ENCODE data around the gene DTL.
"Not testable (repeated sequence)": the region's sequence is repeated elsewhere in the genome, so short reads cannot be mapped to it uniquely, and the experiment has no call there.

DTL gene

GRCh38 chr1:212035123-212035834 lies at the start of gene DTL, which contains the start of gene INTS7:
Gene DTL (plus strand): TSS chr1:212035748. CDS start chr1:212035891, 143 bp downstream.
Gene INTS7 (minus strand): TSS chr1:212035557. CDS start chr1:212035437, 120 bp downstream.
- H3K4me3 ChIP-seq (ENCODE audit: low read depth in 1 of 2, low read length in 2 of 2) = peak within 1 kb of the TSS; percentile 74 to 95
- H3K9ac ChIP-seq (ENCODE audit: low read depth in 1 of 2, low read length in 2 of 2) = peak within 1 kb of the TSS; percentile 70 to 96
- H3K27ac ChIP-seq (ENCODE audit: low read depth, low read length) = peak within 1 kb of the TSS; percentile 80
- no peaks in the 10 kb centered on the region for H3K9me3 ChIP-seq (ENCODE audit: control insufficient read depth in 1 of 2, low read length in 2 of 2)
- no peaks in the 10 kb centered on the region for H3K27me3 ChIP-seq (ENCODE audit: control insufficient read depth in 1 of 2, insufficient read depth in 2 of 2, low read length in 2 of 2)
- peaks cover 22 to 23% of the 10 kb centered on the region in 2 donors for H3K4me1 ChIP-seq (ENCODE audit: control insufficient read depth in 1 of 2, insufficient read depth in 2 of 2, low read length in 2 of 2)
- no peaks in the 10 kb centered on the region for H3K36me3 ChIP-seq (ENCODE audit: control insufficient read depth in 1 of 2, insufficient read depth in 2 of 2, low read length in 2 of 2)

GRCh38 chr1:211986628-211987254 lies 48.8 kb upstream of the DTL start:
- H3K27ac ChIP-seq (ENCODE audit: low read depth, low read length) = no peak overlapping the region

GRCh38 chr1:211991695-211992094 lies 43.9 kb upstream of the DTL start:
- H3K4me3 ChIP-seq (ENCODE audit: low read depth in 1 of 2, low read length in 2 of 2) = no peak overlapping the region
- peaks cover 0 to 11% of the 10 kb centered on the region in 2 donors for H3K36me3 ChIP-seq (ENCODE audit: control insufficient read depth in 1 of 2, insufficient read depth in 2 of 2, low read length in 2 of 2)
- H3K9ac ChIP-seq (ENCODE audit: low read depth in 1 of 2, low read length in 2 of 2) = no peak overlapping the region
- H3K4me1 ChIP-seq (ENCODE audit: control insufficient read depth in 1 of 2, insufficient read depth in 2 of 2, low read length in 2 of 2) = no peaks in the 10 kb centered on the region
- H3K9me3 ChIP-seq (ENCODE audit: control insufficient read depth in 1 of 2, low read length in 2 of 2) = no peaks in the 10 kb centered on the region
- no peaks in the 10 kb centered on the region for H3K27me3 ChIP-seq (ENCODE audit: control insufficient read depth in 1 of 2, insufficient read depth in 2 of 2, low read length in 2 of 2)
- no peak overlapping the region for H3K27ac ChIP-seq (ENCODE audit: low read depth, low read length)

More at GRCh38 chr1:211986628-211987254, 48.8 kb upstream of the DTL start:
- H3K4me3 ChIP-seq (ENCODE audit: low read depth in 1 of 2, low read length in 2 of 2) = no peak overlapping the region
- no peaks in the 10 kb centered on the region for H3K9me3 ChIP-seq (ENCODE audit: control insufficient read depth in 1 of 2, low read length in 2 of 2)
- H3K4me1 ChIP-seq (ENCODE audit: control insufficient read depth in 1 of 2, insufficient read depth in 2 of 2, low read length in 2 of 2) = peaks cover 0 to 7% of the 10 kb centered on the region in 2 donors
- H3K36me3 ChIP-seq (ENCODE audit: control insufficient read depth in 1 of 2, insufficient read depth in 2 of 2, low read length in 2 of 2) = peaks cover 0 to 8% of the 10 kb centered on the region in 2 donors
- H3K27me3 ChIP-seq (ENCODE audit: control insufficient read depth in 1 of 2, insufficient read depth in 2 of 2, low read length in 2 of 2) = no peaks in the 10 kb centered on the region
- no peak overlapping the region for H3K9ac ChIP-seq (ENCODE audit: low read depth in 1 of 2, low read length in 2 of 2)

GRCh38 chr1:211997426-211997825 lies 38.1 kb upstream of the DTL start:
- not testable (repeated sequence) for H3K9me3 ChIP-seq (ENCODE audit: control insufficient read depth in 1 of 2, low read length in 2 of 2); H3K27ac ChIP-seq (ENCODE audit: low read depth, low read length); H3K4me1 ChIP-seq (ENCODE audit: control insufficient read depth in 1 of 2, insufficient read depth in 2 of 2, low read length in 2 of 2); H3K9ac ChIP-seq (ENCODE audit: low read depth in 1 of 2, low read length in 2 of 2); H3K27me3 ChIP-seq (ENCODE audit: control insufficient read depth in 1 of 2, insufficient read depth in 2 of 2, low read length in 2 of 2); H3K4me3 ChIP-seq (ENCODE audit: low read depth in 1 of 2, low read length in 2 of 2)
- peaks cover 6 to 13% of the 10 kb centered on the region in 2 donors for H3K36me3 ChIP-seq (ENCODE audit: control insufficient read depth in 1 of 2, insufficient read depth in 2 of 2, low read length in 2 of 2)

GRCh38 chr1:212002536-212002935 lies 33.0 kb upstream of the DTL start:
- Histone ChIP-seq H3K36me3 (ENCODE audit: control insufficient read depth in 1 of 2, insufficient read depth in 2 of 2, low read length in 2 of 2) (peaks cover 8 to 20% of the 10 kb centered on the region in 2 donors), H3K4me1 (ENCODE audit: control insufficient read depth in 1 of 2, insufficient read depth in 2 of 2, low read length in 2 of 2) (no peaks in the 10 kb centered on the region), H3K4me3 (ENCODE audit: low read depth in 1 of 2, low read length in 2 of 2) (no peak overlapping the region)

GRCh38 chr1:212004895-212005608 lies 30.5 kb upstream of the DTL start:
- no peak overlapping the region for H3K4me3 ChIP-seq (ENCODE audit: low read depth in 1 of 2, low read length in 2 of 2)
- no peaks in the 10 kb centered on the region for H3K9me3 ChIP-seq (ENCODE audit: control insufficient read depth in 1 of 2, low read length in 2 of 2)
- H3K27me3 ChIP-seq (ENCODE audit: control insufficient read depth in 1 of 2, insufficient read depth in 2 of 2, low read length in 2 of 2) = no peaks in the 10 kb centered on the region
- peaks cover 2 to 19% of the 10 kb centered on the region in 2 donors for H3K36me3 ChIP-seq (ENCODE audit: control insufficient read depth in 1 of 2, insufficient read depth in 2 of 2, low read length in 2 of 2)
- no peak overlapping the region for H3K9ac ChIP-seq (ENCODE audit: low read depth in 1 of 2, low read length in 2 of 2)
- H3K4me1 ChIP-seq (ENCODE audit: control insufficient read depth in 1 of 2, insufficient read depth in 2 of 2, low read length in 2 of 2) = no peaks in the 10 kb centered on the region
- H3K27ac ChIP-seq (ENCODE audit: low read depth, low read length) = no peak overlapping the region

More at GRCh38 chr1:212002536-212002935, 33.0 kb upstream of the DTL start:
- H3K27me3 ChIP-seq (ENCODE audit: control insufficient read depth in 1 of 2, insufficient read depth in 2 of 2, low read length in 2 of 2) = no peaks in the 10 kb centered on the region
- H3K9me3 ChIP-seq (ENCODE audit: control insufficient read depth in 1 of 2, low read length in 2 of 2) = no peaks in the 10 kb centered on the region
- H3K27ac ChIP-seq (ENCODE audit: low read depth, low read length) = no peak overlapping the region
- no peak overlapping the region for H3K9ac ChIP-seq (ENCODE audit: low read depth in 1 of 2, low read length in 2 of 2)

GRCh38 chr1:212007178-212007577 lies 28.4 kb upstream of the DTL start:
- Histone ChIP-seq H3K9me3 (ENCODE audit: control insufficient read depth in 1 of 2, low read length in 2 of 2) (no peaks in the 10 kb centered on the region), H3K9ac (ENCODE audit: low read depth in 1 of 2, low read length in 2 of 2) (no peak overlapping the region), H3K27ac (ENCODE audit: low read depth, low read length) (no peak overlapping the region)

GRCh38 chr1:212007886-212008285 lies 27.7 kb upstream of the DTL start:
- Histone ChIP-seq H3K36me3 (ENCODE audit: control insufficient read depth in 1 of 2, insufficient read depth in 2 of 2, low read length in 2 of 2) (peaks cover 7 to 15% of the 10 kb centered on the region in 2 donors), H3K4me3 (ENCODE audit: low read depth in 1 of 2, low read length in 2 of 2) (no peak overlapping the region), H3K4me1 (ENCODE audit: control insufficient read depth in 1 of 2, insufficient read depth in 2 of 2, low read length in 2 of 2) (no peaks in the 10 kb centered on the region), H3K27ac (ENCODE audit: low read depth, low read length) (no peak overlapping the region), H3K9ac (ENCODE audit: low read depth in 1 of 2, low read length in 2 of 2) (no peak overlapping the region), H3K27me3 (ENCODE audit: control insufficient read depth in 1 of 2, insufficient read depth in 2 of 2, low read length in 2 of 2) (no peaks in the 10 kb centered on the region), H3K9me3 (ENCODE audit: control insufficient read depth in 1 of 2, low read length in 2 of 2) (no peaks in the 10 kb centered on the region)

More at GRCh38 chr1:212007178-212007577, 28.4 kb upstream of the DTL start:
- H3K36me3 ChIP-seq (ENCODE audit: control insufficient read depth in 1 of 2, insufficient read depth in 2 of 2, low read length in 2 of 2) = peaks cover 7 to 19% of the 10 kb centered on the region in 2 donors
- no peaks in the 10 kb centered on the region for H3K4me1 ChIP-seq (ENCODE audit: control insufficient read depth in 1 of 2, insufficient read depth in 2 of 2, low read length in 2 of 2)
- H3K4me3 ChIP-seq (ENCODE audit: low read depth in 1 of 2, low read length in 2 of 2) = no peak overlapping the region
- no peaks in the 10 kb centered on the region for H3K27me3 ChIP-seq (ENCODE audit: control insufficient read depth in 1 of 2, insufficient read depth in 2 of 2, low read length in 2 of 2)

GRCh38 chr1:212009561-212009960 lies 26.0 kb upstream of the DTL start:
- Histone ChIP-seq H3K9me3 (ENCODE audit: control insufficient read depth in 1 of 2, low read length in 2 of 2) (no peaks in the 10 kb centered on the region), H3K4me1 (ENCODE audit: control insufficient read depth in 1 of 2, insufficient read depth in 2 of 2, low read length in 2 of 2) (no peaks in the 10 kb centered on the region), H3K27me3 (ENCODE audit: control insufficient read depth in 1 of 2, insufficient read depth in 2 of 2, low read length in 2 of 2) (no peaks in the 10 kb centered on the region), H3K36me3 (ENCODE audit: control insufficient read depth in 1 of 2, insufficient read depth in 2 of 2, low read length in 2 of 2) (peaks cover 7 to 20% of the 10 kb centered on the region in 2 donors), H3K4me3 (ENCODE audit: low read depth in 1 of 2, low read length in 2 of 2) (no peak overlapping the region), H3K9ac (ENCODE audit: low read depth in 1 of 2, low read length in 2 of 2) (no peak overlapping the region), H3K27ac (ENCODE audit: low read depth, low read length) (no peak overlapping the region)

- Histone ChIP-seq H3K9me3 (ENCODE audit: control insufficient read depth in 1 of 2, low read length in 2 of 2) (no peaks in the 10 kb centered on the region), H3K27ac (ENCODE audit: low read depth, low read length) (no peak overlapping the region), H3K9ac (ENCODE audit: low read depth in 1 of 2, low read length in 2 of 2) (no peak overlapping the region), H3K4me3 (ENCODE audit: low read depth in 1 of 2, low read length in 2 of 2) (no peak overlapping the region), H3K36me3 (ENCODE audit: control insufficient read depth in 1 of 2, insufficient read depth in 2 of 2, low read length in 2 of 2) (peaks cover 7 to 16% of the 10 kb centered on the region in 2 donors), H3K27me3 (ENCODE audit: control insufficient read depth in 1 of 2, insufficient read depth in 2 of 2, low read length in 2 of 2) (no peaks in the 10 kb centered on the region), H3K4me1 (ENCODE audit: control insufficient read depth in 1 of 2, insufficient read depth in 2 of 2, low read length in 2 of 2) (no peaks in the 10 kb centered on the region)
Measured at GRCh38 chr1:212010004-212010403, 25.5 kb upstream of the DTL start.

Data from duodenal mucosa (tissue), 2 donors.